Smooth muscle cell (in vitro differentiated cells): Measurements from ENCODE around the gene TNFSF11. TPM values are rescaled to one million over a fixed set of nuclear protein-coding genes. Genes with fewer than 3 reads are reported as not detected.

ENCODE experiments used
- DNase-seq: peaks from one replicate; lab custom pipeline; 2025; ENCODE audit not compliant: unreplicated experiment; lab: John Stamatoyannopoulos, UW
- H2AFZ ChIP-seq: fragments of 200-600 bp; sonication (generic); 2 replicates; pipeline ENCODE4 v1.6.0; 2016; ENCODE audit warnings: antibody characterized with exemption, low read depth, mild to moderate bottlenecking
- H3F3A ChIP-seq: fragments of 200-600 bp; sonication (generic); 2 replicates; pipeline ENCODE4 v1.6.0; 2017; ENCODE audit warnings: antibody characterized with exemption, low read depth
- H3K27ac ChIP-seq: fragments of 200-600 bp; sonication (generic); 2 replicates; pipeline ENCODE4 v1.5.1; 2016; ENCODE audit warnings: low read depth, mild to moderate bottlenecking
- H3K27me3 ChIP-seq: fragments of 200-600 bp; sonication (generic); 2 replicates; pipeline ENCODE4 v1.6.1; 2016; ENCODE audit warnings: low read depth, mild to moderate bottlenecking
- H3K36me3 ChIP-seq: fragments of 200-600 bp; sonication (generic); 2 replicates; pipeline ENCODE4 v1.5.1; 2016; ENCODE audit warnings: low read depth
- H3K4me1 ChIP-seq: fragments of 200-600 bp; sonication (generic); 2 replicates; pipeline ENCODE4 v1.5.1; 2016; ENCODE audit warnings: low read depth
- H3K4me2 ChIP-seq: fragments of 200-600 bp; sonication (generic); 2 replicates; pipeline ENCODE4 v1.6.0; 2016; ENCODE audit warnings: mild to moderate bottlenecking
- H3K4me3 ChIP-seq: fragments of 200-600 bp; sonication (generic); 2 replicates; pipeline ENCODE4 v1.5.1; 2016; ENCODE audit warnings: mild to moderate bottlenecking
- H3K79me2 ChIP-seq: fragments of 200-600 bp; sonication (generic); 2 replicates; pipeline ENCODE4 v1.6.0; 2016; ENCODE audit warnings: low read depth, mild to moderate bottlenecking
- H3K9ac ChIP-seq: fragments of 200-600 bp; sonication (generic); 2 replicates; pipeline ENCODE4 v1.6.0; 2016; ENCODE audit warnings: low read depth
- H3K9me3 ChIP-seq: fragments of 200-600 bp; sonication (generic); replicated peaks from 2 replicates; pipeline ENCODE4 v1.5.1; 2016; ENCODE audit warnings: low read depth
- H4K20me1 ChIP-seq: fragments of 200-600 bp; sonication (generic); 2 replicates; pipeline ENCODE4 v1.6.0; 2016; ENCODE audit warnings: low read depth
- WGBS: methylation state at CpG from one replicate; pipeline ENCODE4 v1.1.7; 2016; ENCODE audit warnings: low lambda C conversion rate; 5-methylcytosine and 5-hydroxymethylcytosine counted together
- polyA plus RNA-seq: library from polyadenylated mRNA; unstranded; fragments of >200 nt; fragmentation: Nextera tagmentation; extraction: Ambion mirVana; gene quantifications from 2 replicates; pipeline ENCODE4 v1.2.1, GENCODE V29; 2016
- total RNA-seq: library from RNA; depleted of rRNA; stranded (reverse); fragments of >200 nt; gene quantifications from 2 replicates; pipeline ENCODE4 v1.2.3, GENCODE V29; 2014
- TF ChIP-seq, protein P1 (sequence below): fragments of 200-600 bp; sonication (generic); IDR thresholded peaks from 2 replicates; pipeline ENCODE4 v1.5.1; 2017; ENCODE audit warnings: borderline replicate concordance, mild to moderate bottlenecking, antibody characterized with exemption; ENCODE audit not compliant: insufficient read depth, poor library complexity, severe bottlenecking

TNFSF11 gene
- total and polyA plus RNA-seq, 2 experiments from 2014 or later = not detected

DNA sequence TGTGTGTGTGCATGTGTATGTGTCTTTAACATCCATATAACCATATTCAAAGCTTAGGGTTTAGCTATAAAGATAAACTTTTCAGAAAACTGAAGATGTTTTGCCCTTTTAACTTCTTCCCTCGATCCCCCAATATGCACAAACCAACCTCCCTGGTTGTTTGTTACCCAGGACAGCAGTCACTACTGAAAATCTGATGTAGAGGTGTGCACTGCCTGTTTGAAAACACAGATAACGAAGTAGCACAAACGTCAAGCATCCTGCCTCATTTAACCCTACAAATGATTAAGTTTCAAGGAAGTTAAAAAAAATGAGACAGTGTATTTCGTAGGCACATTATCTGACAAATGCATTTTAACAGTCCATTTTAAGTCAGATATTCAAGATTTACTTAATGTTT, 3.6 kb downstream of the TNFSF11 start:
- no peak for DNase-seq
- H3K27me3 ChIP-seq = peaks cover 48% of the 10 kb centered on the region
- H4K20me1 ChIP-seq = no peaks in the 10 kb centered on the region
- peaks cover 7% of the 10 kb centered on the region for H3K4me1 ChIP-seq
- no peaks in the 10 kb centered on the region for H3F3A ChIP-seq
- no peak overlapping the region for H2AFZ ChIP-seq
- TF ChIP-seq, protein P1, sequence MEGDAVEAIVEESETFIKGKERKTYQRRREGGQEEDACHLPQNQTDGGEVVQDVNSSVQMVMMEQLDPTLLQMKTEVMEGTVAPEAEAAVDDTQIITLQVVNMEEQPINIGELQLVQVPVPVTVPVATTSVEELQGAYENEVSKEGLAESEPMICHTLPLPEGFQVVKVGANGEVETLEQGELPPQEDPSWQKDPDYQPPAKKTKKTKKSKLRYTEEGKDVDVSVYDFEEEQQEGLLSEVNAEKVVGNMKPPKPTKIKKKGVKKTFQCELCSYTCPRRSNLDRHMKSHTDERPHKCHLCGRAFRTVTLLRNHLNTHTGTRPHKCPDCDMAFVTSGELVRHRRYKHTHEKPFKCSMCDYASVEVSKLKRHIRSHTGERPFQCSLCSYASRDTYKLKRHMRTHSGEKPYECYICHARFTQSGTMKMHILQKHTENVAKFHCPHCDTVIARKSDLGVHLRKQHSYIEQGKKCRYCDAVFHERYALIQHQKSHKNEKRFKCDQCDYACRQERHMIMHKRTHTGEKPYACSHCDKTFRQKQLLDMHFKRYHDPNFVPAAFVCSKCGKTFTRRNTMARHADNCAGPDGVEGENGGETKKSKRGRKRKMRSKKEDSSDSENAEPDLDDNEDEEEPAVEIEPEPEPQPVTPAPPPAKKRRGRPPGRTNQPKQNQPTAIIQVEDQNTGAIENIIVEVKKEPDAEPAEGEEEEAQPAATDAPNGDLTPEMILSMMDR = no peak
- no peaks in the 10 kb centered on the region for H3K9me3 ChIP-seq
- no peak overlapping the region for H3K4me2 ChIP-seq
- WGBS = 74% methylated on average over 4 of the region's 4 CpGs
- no peak overlapping the region for H3K9ac ChIP-seq
- H3K27ac ChIP-seq = no peak overlapping the region
- H3K79me2 ChIP-seq = no peaks in the 10 kb centered on the region
- H3K4me3 ChIP-seq = no peak overlapping the region
- no peaks in the 10 kb centered on the region for H3K36me3 ChIP-seq

DNA sequence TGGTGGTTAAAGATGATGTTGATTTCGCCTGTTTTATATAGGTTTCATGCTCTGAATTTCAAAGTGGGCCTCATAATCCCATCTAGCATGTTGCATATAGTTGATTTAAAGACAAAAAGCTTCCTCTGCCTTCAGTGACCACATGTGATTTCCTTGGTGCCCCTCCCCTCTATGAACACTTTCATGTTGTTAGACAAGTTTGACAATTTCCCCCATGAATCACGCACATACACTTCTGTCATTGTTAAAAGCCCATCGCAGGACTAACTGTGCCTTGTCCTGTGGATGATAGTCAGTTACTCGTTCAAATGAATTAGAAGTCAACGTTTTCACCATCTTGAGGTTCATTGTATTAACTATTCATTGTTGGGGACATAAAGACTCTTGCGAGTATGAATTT, 6.7 kb downstream of the TNFSF11 start:
- DNase-seq = no peak
- H3K4me1 ChIP-seq = no peaks in the 10 kb centered on the region
- no peaks in the 10 kb centered on the region for H3K36me3 ChIP-seq
- no peaks in the 10 kb centered on the region for H3K9me3 ChIP-seq
- 65% methylated on average over 6 of the region's 6 CpGs for WGBS
- no peaks in the 10 kb centered on the region for H4K20me1 ChIP-seq
- no peaks in the 10 kb centered on the region for H3F3A ChIP-seq
- H3K9ac ChIP-seq = no peak overlapping the region
- no peak overlapping the region for H2AFZ ChIP-seq
- H3K4me2 ChIP-seq = no peak overlapping the region
- no peak overlapping the region for H3K27ac ChIP-seq
- TF ChIP-seq, protein P1 = no peak
- H3K79me2 ChIP-seq = no peaks in the 10 kb centered on the region
- H3K27me3 ChIP-seq = peaks cover 23% of the 10 kb centered on the region
- no peak overlapping the region for H3K4me3 ChIP-seq

DNA sequence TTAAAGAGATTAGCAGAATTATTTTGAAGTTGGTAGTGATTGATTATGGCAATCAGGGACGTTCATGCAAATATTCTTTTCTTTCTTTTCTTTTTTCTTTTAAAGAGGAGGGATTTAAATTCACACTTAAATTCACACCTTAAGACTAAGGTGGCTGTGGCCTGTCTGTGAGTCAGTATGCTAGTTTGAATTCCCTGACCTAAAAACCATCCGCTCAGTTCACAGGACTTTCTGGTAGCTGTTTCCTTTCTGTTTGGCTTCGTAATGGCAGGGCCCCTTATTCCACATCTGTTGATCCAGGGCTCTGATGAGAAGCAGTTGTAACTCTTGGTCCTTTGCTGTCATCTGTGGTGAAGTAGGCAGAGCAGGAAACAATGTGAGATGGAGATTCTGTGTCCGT, 7.5 kb downstream of the TNFSF11 start:
- Histone ChIP-seq H3K79me2 (no peaks in the 10 kb centered on the region), H3K4me3 (no peak overlapping the region), H3F3A (no peaks in the 10 kb centered on the region), H3K36me3 (no peaks in the 10 kb centered on the region), H3K9me3 (no peaks in the 10 kb centered on the region), H4K20me1 (no peaks in the 10 kb centered on the region), H2AFZ (no peak overlapping the region), H3K27ac (no peak overlapping the region), H3K4me1 (no peaks in the 10 kb centered on the region), H3K9ac (no peak overlapping the region), H3K27me3 (peaks cover 15% of the 10 kb centered on the region), H3K4me2 (no peak overlapping the region)
- TF ChIP-seq, protein P1 = no peak
- WGBS = 90% methylated on average over 4 of the region's 4 CpGs
- no peak for DNase-seq

DNA sequence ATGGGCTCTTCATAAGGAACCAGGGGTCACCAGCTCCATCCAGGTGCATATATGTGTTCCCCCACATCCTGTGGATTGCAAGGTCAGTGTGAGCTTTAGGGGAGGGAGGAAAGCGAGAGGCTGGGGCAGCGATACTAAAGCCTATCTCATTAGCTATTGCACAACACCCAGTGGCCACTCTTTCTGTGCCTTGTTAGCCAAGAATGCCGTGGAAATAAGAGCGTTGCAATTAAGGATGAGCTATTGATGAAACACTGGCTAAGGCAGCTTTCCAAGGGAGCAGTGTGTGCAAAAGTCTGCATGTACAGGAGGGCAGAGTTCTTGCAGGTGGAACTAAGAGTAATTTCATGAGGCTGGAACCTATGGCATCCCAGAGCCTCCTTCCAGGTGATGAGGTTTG, 17.6 kb downstream of the TNFSF11 start:
- H3K9ac ChIP-seq = no peak overlapping the region
- H2AFZ ChIP-seq = no peak overlapping the region
- no peak overlapping the region for H3K27ac ChIP-seq
- no peaks in the 10 kb centered on the region for H3K9me3 ChIP-seq
- WGBS = 93% methylated on average over 4 of the region's 4 CpGs
- no peaks in the 10 kb centered on the region for H3K79me2 ChIP-seq
- no peaks in the 10 kb centered on the region for H3F3A ChIP-seq
- TF ChIP-seq, protein P1 = no peak
- H3K4me3 ChIP-seq = no peak overlapping the region
- H3K4me2 ChIP-seq = no peak overlapping the region
- peaks cover 31% of the 10 kb centered on the region for H3K27me3 ChIP-seq
- no peaks in the 10 kb centered on the region for H4K20me1 ChIP-seq
- peaks cover 3% of the 10 kb centered on the region for H3K4me1 ChIP-seq
- no peak for DNase-seq
- H3K36me3 ChIP-seq = no peaks in the 10 kb centered on the region
